GM18858 (cell line): Measurements from ENCODE around the gene SLC25A21.

Experiments
- ATAC-seq: cut with Tn5 transposase; IDR thresholded peaks from one replicate; pipeline ENCODE4 v1.9.1; 2021; ENCODE audit not compliant: unreplicated experiment

Gene SLC25A21

GRCh38 chr14:37145395-37145794 is 27.0 kb downstream of the SLC25A21 start:
- ATAC-seq: no peak

- no peak for ATAC-seq
Measured at GRCh38 chr14:37144729-37145363, 27.6 kb downstream of the SLC25A21 start.

- no peak for ATAC-seq
Measured at GRCh38 chr14:37143475-37143874, 28.9 kb downstream of the SLC25A21 start.

GRCh38 chr14:37142835-37143401 is 29.5 kb downstream of the SLC25A21 start:
- ATAC-seq: no peak

- ATAC-seq: no peak
Measured at GRCh38 chr14:37140176-37140575, 32.2 kb downstream of the SLC25A21 start.

GRCh38 chr14:37139710-37140109 is 32.7 kb downstream of the SLC25A21 start:
- ATAC-seq: no peak

GRCh38 chr14:37138898-37139297 is 33.5 kb downstream of the SLC25A21 start:
- ATAC-seq: no peak

- ATAC-seq: no peak
Measured at GRCh38 chr14:37133284-37133913, 39.0 kb downstream of the SLC25A21 start.

- no peak for ATAC-seq
Measured at GRCh38 chr14:37131205-37131604, 41.2 kb downstream of the SLC25A21 start.

- ATAC-seq: no peak
Measured at GRCh38 chr14:37129047-37129446, 43.4 kb downstream of the SLC25A21 start.

- no peak for ATAC-seq
Measured at GRCh38 chr14:37124614-37125013, 47.8 kb downstream of the SLC25A21 start.

- ATAC-seq: no peak
Measured at GRCh38 chr14:37122919-37123639, 49.3 kb downstream of the SLC25A21 start.

- no peak for ATAC-seq
Measured at GRCh38 chr14:37122288-37122687, 50.1 kb downstream of the SLC25A21 start.

- ATAC-seq: no peak
Measured at GRCh38 chr14:37118673-37119366, 53.6 kb downstream of the SLC25A21 start.

- ATAC-seq: no peak
Measured at GRCh38 chr14:37116933-37117849, 55.2 kb downstream of the SLC25A21 start.

- no peak for ATAC-seq
Measured at GRCh38 chr14:37115406-37115805, 57.0 kb downstream of the SLC25A21 start.

GRCh38 chr14:37114559-37114958 is 57.8 kb downstream of the SLC25A21 start:
- ATAC-seq: no peak

- ATAC-seq: no peak
Measured at GRCh38 chr14:37114002-37114401, 58.4 kb downstream of the SLC25A21 start.

- ATAC-seq: no peak
Measured at GRCh38 chr14:37098132-37098531, 74.3 kb downstream of the SLC25A21 start.

- no peak for ATAC-seq
Measured at GRCh38 chr14:37094502-37094901, 77.9 kb downstream of the SLC25A21 start.
